Karpas-422 (cell line): ENCODE data around the gene NR3C1. TPM values are rescaled to one million over a fixed set of nuclear protein-coding genes. Genes with fewer than 3 reads are reported as not detected.
"Not testable (repeated sequence)": the region's sequence is repeated elsewhere in the genome, so short reads cannot be mapped to it uniquely, and the experiment has no call there.

Experiments
- DNase-seq: peaks from one replicate; pipeline ENCODE4 v3.0.0-alpha.2; 2015
- H2AFZ ChIP-seq: fragments of 200-600 bp; sonication (generic); 2 replicates; pipeline ENCODE4 v1.6.1; 2014; ENCODE audit warnings: antibody characterized with exemption, low read length, mixed read lengths
- H3K27ac ChIP-seq: fragments of 200-600 bp; sonication (generic); 2 replicates; pipeline ENCODE4 v1.5.1; 2014; ENCODE audit warnings: mild to moderate bottlenecking, low read length, moderate library complexity
- H3K27me3 ChIP-seq: fragments of 200-600 bp; sonication (generic); 2 replicates; pipeline ENCODE4 v1.6.1; 2014; ENCODE audit warnings: low read length, mixed read lengths
- H3K36me3 ChIP-seq: fragments of 200-600 bp; sonication (generic); 2 replicates; pipeline ENCODE4 v1.6.1; 2014; ENCODE audit warnings: low read length, mixed read lengths; ENCODE audit not compliant: insufficient read depth
- H3K4me1 ChIP-seq: fragments of 200-600 bp; sonication (generic); 2 replicates; pipeline ENCODE4 v1.6.1; 2014; ENCODE audit warnings: mild to moderate bottlenecking, low read length, mixed read lengths
- H3K4me2 ChIP-seq: fragments of 200-600 bp; sonication (generic); 2 replicates; pipeline ENCODE4 v1.6.1; 2014; ENCODE audit warnings: low read length, low read depth, mild to moderate bottlenecking; ENCODE audit not compliant: poor library complexity, severe bottlenecking
- H3K4me3 ChIP-seq: fragments of 200-600 bp; sonication (generic); 2 replicates; pipeline ENCODE4 v1.5.1; 2014; ENCODE audit warnings: mild to moderate bottlenecking, antibody characterized with exemption, low read length, mixed read lengths
- H3K79me2 ChIP-seq: fragments of 200-600 bp; sonication (generic); 2 replicates; pipeline ENCODE4 v1.6.1; 2014; ENCODE audit warnings: mild to moderate bottlenecking, low read length, mixed read lengths
- H3K9ac ChIP-seq: fragments of 200-600 bp; sonication (generic); 2 replicates; pipeline ENCODE4 v1.6.0; 2014; ENCODE audit warnings: low read length
- H3K9me2 ChIP-seq: fragments of 200-600 bp; sonication (generic), shearing (Covaris generic); replicated peaks from 2 replicates; pipeline ENCODE4 v1.6.0; 2014; ENCODE audit warnings: mild to moderate bottlenecking, low read length, moderate library complexity; ENCODE audit not compliant: insufficient read depth
- H3K9me3 ChIP-seq: fragments of 300-700, 200-600 bp; sonication (generic); 2 replicates; pipeline ENCODE4 v1.6.1; 2014; ENCODE audit warnings: low read length, mixed read lengths
- H4K20me1 ChIP-seq: fragments of 200-600 bp; sonication (generic); 2 replicates; pipeline ENCODE4 v1.6.1; 2014; ENCODE audit warnings: mild to moderate bottlenecking, antibody characterized with exemption, low read length, low read depth; ENCODE audit not compliant: insufficient read depth
- total RNA-seq: library from RNA; depleted of rRNA; stranded (reverse); fragments of >200 nt; shearing (Covaris generic); gene quantifications from 2 replicates; pipeline ENCODE4 v1.2.3, GENCODE V29; 2014; ENCODE audit warnings: low replicate concordance

The NR3C1 gene
- total RNA-seq, 1 experiment from 2014 or later, result 364 TPM

GRCh38 chr5:143340891-143341685 lies 62.4 kb downstream of the NR3C1 start:
- DNase-seq, result no peak
- Histone ChIP-seq H3K4me3 (no peak overlapping the region), H3K36me3 (peaks cover 69% of the 10 kb centered on the region), H3K9me2 (no peaks in the 10 kb centered on the region), H3K4me2 (no peak overlapping the region), H3K27ac (peak overlapping the region; percentile 53), H3K27me3 (no peaks in the 10 kb centered on the region), H4K20me1 (peaks cover 34% of the 10 kb centered on the region), H2AFZ (no peak overlapping the region), H3K79me2 (peaks cover 100% of the 10 kb centered on the region), H3K9ac (no peak overlapping the region), H3K4me1 (peaks cover 37% of the 10 kb centered on the region), H3K9me3 (no peaks in the 10 kb centered on the region)

GRCh38 chr5:143338658-143339366 lies 64.7 kb downstream of the NR3C1 start:
- DNase-seq, result no peak
- no peak overlapping the region for H3K9ac ChIP-seq
- no peaks in the 10 kb centered on the region for H3K9me3 ChIP-seq
- peaks cover 34% of the 10 kb centered on the region for H3K4me1 ChIP-seq
- H3K27ac ChIP-seq, result peak overlapping the region; percentile 8; the same call in 1 of the 2 replicates
- H3K27me3 ChIP-seq, result no peaks in the 10 kb centered on the region
- H2AFZ ChIP-seq, result no peak overlapping the region
- H3K9me2 ChIP-seq, result no peaks in the 10 kb centered on the region
- peaks cover 96% of the 10 kb centered on the region for H3K79me2 ChIP-seq
- H4K20me1 ChIP-seq, result peaks cover 35% of the 10 kb centered on the region
- peaks cover 78% of the 10 kb centered on the region for H3K36me3 ChIP-seq
- H3K4me3 ChIP-seq, result no peak overlapping the region
- no peak overlapping the region for H3K4me2 ChIP-seq

GRCh38 chr5:143337946-143338345 lies 65.5 kb downstream of the NR3C1 start:
- Histone ChIP-seq H4K20me1 (peaks cover 27% of the 10 kb centered on the region), H3K4me1 (peaks cover 27% of the 10 kb centered on the region), H3K4me3 (no peak overlapping the region), H2AFZ (no peak overlapping the region), H3K36me3 (peaks cover 71% of the 10 kb centered on the region), H3K9me3 (no peaks in the 10 kb centered on the region), H3K4me2 (no peak overlapping the region), H3K79me2 (peaks cover 87% of the 10 kb centered on the region), H3K27me3 (no peaks in the 10 kb centered on the region), H3K27ac (no peak overlapping the region), H3K9ac (no peak overlapping the region), H3K9me2 (no peaks in the 10 kb centered on the region)
- DNase-seq, result no peak

- peaks cover 20% of the 10 kb centered on the region; the same call in 1 of the 2 replicates for H3K4me1 ChIP-seq
- peaks cover 15% of the 10 kb centered on the region for H4K20me1 ChIP-seq
- H3K27ac ChIP-seq, result no peak overlapping the region
- H3K36me3 ChIP-seq, result peaks cover 67% of the 10 kb centered on the region
- H3K9me2 ChIP-seq, result no peaks in the 10 kb centered on the region
- no peak for DNase-seq
- H2AFZ ChIP-seq, result no peak overlapping the region
- no peaks in the 10 kb centered on the region for H3K9me3 ChIP-seq
- no peak overlapping the region for H3K9ac ChIP-seq
- no peak overlapping the region for H3K4me3 ChIP-seq
- H3K27me3 ChIP-seq, result no peaks in the 10 kb centered on the region
- H3K4me2 ChIP-seq, result no peak overlapping the region
- H3K79me2 ChIP-seq, result peaks cover 84% of the 10 kb centered on the region
Measured at GRCh38 chr5:143336485-143336884, 67.0 kb downstream of the NR3C1 start.

GRCh38 chr5:143334903-143335302 lies 68.6 kb downstream of the NR3C1 start:
- no peak for DNase-seq
- H4K20me1 ChIP-seq, result peaks cover 16% of the 10 kb centered on the region
- H3K4me1 ChIP-seq, result peaks cover 26% of the 10 kb centered on the region
- H3K4me2 ChIP-seq, result no peak overlapping the region
- no peaks in the 10 kb centered on the region for H3K9me2 ChIP-seq
- peaks cover 84% of the 10 kb centered on the region for H3K79me2 ChIP-seq
- H3K27me3 ChIP-seq, result no peaks in the 10 kb centered on the region
- H2AFZ ChIP-seq, result no peak overlapping the region
- H3K27ac ChIP-seq, result no peak overlapping the region
- H3K4me3 ChIP-seq, result no peak overlapping the region
- peaks cover 71% of the 10 kb centered on the region for H3K36me3 ChIP-seq
- no peak overlapping the region for H3K9ac ChIP-seq
- H3K9me3 ChIP-seq, result no peaks in the 10 kb centered on the region

- peaks cover 16% of the 10 kb centered on the region for H4K20me1 ChIP-seq
- peaks cover 72% of the 10 kb centered on the region for H3K36me3 ChIP-seq
- not testable (repeated sequence) for H3K4me2 ChIP-seq
Measured at GRCh38 chr5:143334380-143334779, 69.1 kb downstream of the NR3C1 start.

GRCh38 chr5:143331956-143332355 lies 71.5 kb downstream of the NR3C1 start:
- Histone ChIP-seq H3K4me3 (no peak overlapping the region), H3K9me2 (no peaks in the 10 kb centered on the region), H3K4me1 (peaks cover 45% of the 10 kb centered on the region), H3K4me2 (no peak overlapping the region), H3K36me3 (peaks cover 67% of the 10 kb centered on the region), H3K27me3 (no peaks in the 10 kb centered on the region), H3K27ac (peak overlapping the region; percentile 25; the same call in 1 of the 2 replicates), H3K79me2 (peaks cover 84% of the 10 kb centered on the region), H3K9me3 (no peaks in the 10 kb centered on the region), H4K20me1 (peaks cover 24% of the 10 kb centered on the region), H3K9ac (no peak overlapping the region), H2AFZ (no peak overlapping the region)
- DNase-seq, result no peak

More at GRCh38 chr5:143334380-143334779, 69.1 kb downstream of the NR3C1 start:
- Histone ChIP-seq H3K79me2 (peaks cover 84% of the 10 kb centered on the region), H3K4me1 (peaks cover 27% of the 10 kb centered on the region)
- not testable (repeated sequence) for H2AFZ ChIP-seq, H3K9me3 ChIP-seq, H3K27me3 ChIP-seq, H3K4me3 ChIP-seq, H3K9me2 ChIP-seq, DNase-seq, H3K9ac ChIP-seq, H3K27ac ChIP-seq

- Histone ChIP-seq H3K9me2 (no peaks in the 10 kb centered on the region), H3K9me3 (no peaks in the 10 kb centered on the region), H3K4me1 (peaks cover 59% of the 10 kb centered on the region), H3K9ac (no peak overlapping the region), H3K27ac (peak overlapping the region; percentile 26), H4K20me1 (peaks cover 22% of the 10 kb centered on the region), H3K79me2 (peaks cover 84% of the 10 kb centered on the region), H3K36me3 (peaks cover 70% of the 10 kb centered on the region), H3K4me2 (no peak overlapping the region), H3K27me3 (no peaks in the 10 kb centered on the region), H2AFZ (no peak overlapping the region), H3K4me3 (no peak overlapping the region)
- DNase-seq, result no peak
Measured at GRCh38 chr5:143329843-143330242, 73.6 kb downstream of the NR3C1 start.
